ENCODE measurements around the gene SYK. TPM values are rescaled to one million over a fixed set of nuclear protein-coding genes. Genes with fewer than 3 reads are reported as not detected.

Gene SYK
- total and polyA plus RNA-seq, 2 donors (not counting 1 experiment from before 2014, with no cell fraction given), result 60.3 to 242 TPM

GRCh38 chr9:90929626-90930025 lies 128.0 kb downstream of the SYK start:
- no peaks in the 10 kb centered on the region for H3K9me3 ChIP-seq (ENCODE audit: control extremely low read depth in 1 of 3, control insufficient read depth in 2 of 3, insufficient read depth in 1 of 3, low read length in 2 of 3)
- intact Hi-C loops (cut with micrococcal nuclease), result no loop called here
- no peaks in the 10 kb centered on the region for H4K20me1 ChIP-seq (ENCODE audit: control insufficient read depth, insufficient read depth, low read length, poor library complexity, severe bottlenecking)
- peak overlapping the region; percentile 16 for H3K27ac Mint-ChIP-seq
- H3K4me1 ChIP-seq (ENCODE audit: control insufficient read depth in 2 of 2, insufficient read depth in 2 of 2, low read length in 2 of 2), result peaks cover under 1 to 1% of the 10 kb centered on the region in 2 donors
- ChIA-PET POLR2A (no interaction called here), CTCF (interaction anchor here (3.6 kb wide), 1 partner anchor 14 kb away, joined by 14 read pairs; no protein-coding TSS in a partner anchor)
- H3K9me3 Mint-ChIP-seq (ENCODE audit: insufficient read depth), result no peaks in the 10 kb centered on the region
- no peak overlapping the region for H3K4me2 ChIP-seq (replicated peaks; ENCODE audit: low read depth, low read length, poor library complexity, severe bottlenecking)
- no peak overlapping the region for H3K27ac ChIP-seq (ENCODE audit: low read length in 2 of 2)
- no peak overlapping the region for H3K9ac ChIP-seq (ENCODE audit: low read length)
- H3K4me3 Mint-ChIP-seq, result no peak overlapping the region
- H3K79me2 ChIP-seq (ENCODE audit: control insufficient read depth, insufficient read depth, low read length), result no peaks in the 10 kb centered on the region
- H3K4me3 ChIP-seq (ENCODE audit: control extremely low read depth in 1 of 5, extremely low read depth in 1 of 5, insufficient read depth in 1 of 5, low read depth in 2 of 5, low read length in 4 of 5), result no peak overlapping the region
- H3K27me3 Mint-ChIP-seq, result peaks cover 13% of the 10 kb centered on the region
- WGBS (ENCODE audit: insufficient coverage), result 100% methylated on average over 1 of the region's 4 CpGs
- TF ChIP-seq EZH2 (IDR thresholded peaks at IDR 0.05; ENCODE audit: borderline replicate concordance, insufficient read depth, low read depth, low read length, poor library complexity, severe bottlenecking) (no peak), CTCF (IDR thresholded peaks at IDR 0.05) (no peak)
- H3K27me3 ChIP-seq (replicated peaks in 1 of 4; ENCODE audit: control extremely low read depth in 1 of 4, control insufficient read depth in 3 of 4, insufficient read depth in 4 of 4, low read length in 3 of 4), result peaks cover 0 to 7% (median 0%) of the 10 kb centered on the region in 4 experiments
- DNase-seq (no peak), ATAC-seq (ENCODE audit: low read depth) (no peak)
- no peaks in the 10 kb centered on the region for H3K4me1 Mint-ChIP-seq
- no peaks in the 10 kb centered on the region for H3K36me3 ChIP-seq (replicated peaks in 1 of 2; ENCODE audit: control extremely low read depth in 1 of 2, control insufficient read depth in 1 of 2, extremely low read depth in 1 of 2, insufficient read depth in 2 of 2, low read length in 1 of 2)
- no peak overlapping the region for H2AFZ ChIP-seq (ENCODE audit: insufficient read depth, low read depth, low read length, poor library complexity, severe bottlenecking)

- POLR2A ChIA-PET, result no interaction called here
- intact Hi-C loops (cut with micrococcal nuclease), result no loop called here
Measured at GRCh38 chr9:90933468-90933867, 131.8 kb downstream of the SYK start.

More at GRCh38 chr9:90933468-90933867, 131.8 kb downstream of the SYK start:
- H3K36me3 ChIP-seq (replicated peaks in 1 of 2; ENCODE audit: control extremely low read depth in 1 of 2, control insufficient read depth in 1 of 2, extremely low read depth in 1 of 2, insufficient read depth in 2 of 2, low read length in 1 of 2), result no peaks in the 10 kb centered on the region
- no peaks in the 10 kb centered on the region for H3K9me3 Mint-ChIP-seq (ENCODE audit: insufficient read depth)
- H3K27ac Mint-ChIP-seq, result no peak overlapping the region
- DNase-seq (no peak), ATAC-seq (ENCODE audit: low read depth) (no peak)
- CTCF ChIA-PET, result interaction anchor here (1.0 kb wide), 1 partner anchor 494 kb away, joined by 3 read pairs; no protein-coding TSS in a partner anchor
- H3K27me3 Mint-ChIP-seq, result peaks cover 23% of the 10 kb centered on the region
- H3K9ac ChIP-seq (ENCODE audit: low read length), result no peak overlapping the region
- H3K27me3 ChIP-seq (replicated peaks in 1 of 4; ENCODE audit: control extremely low read depth in 1 of 4, control insufficient read depth in 3 of 4, insufficient read depth in 4 of 4, low read length in 3 of 4), result peaks cover 0 to 5% (median 1%) of the 10 kb centered on the region in 4 experiments
- no peak for TF ChIP-seq CTCF (IDR thresholded peaks at IDR 0.05)
- no peak for TF ChIP-seq EZH2 (IDR thresholded peaks at IDR 0.05; ENCODE audit: borderline replicate concordance, insufficient read depth, low read depth, low read length, poor library complexity, severe bottlenecking)
- H3K9me3 ChIP-seq (ENCODE audit: control extremely low read depth in 1 of 3, control insufficient read depth in 2 of 3, insufficient read depth in 1 of 3, low read length in 2 of 3), result peaks cover 0 to 2% (median 0%) of the 10 kb centered on the region in 3 donors
- no peak overlapping the region for H2AFZ ChIP-seq (ENCODE audit: insufficient read depth, low read depth, low read length, poor library complexity, severe bottlenecking)
- H3K4me1 Mint-ChIP-seq, result no peaks in the 10 kb centered on the region
- no peaks in the 10 kb centered on the region for H3K79me2 ChIP-seq (ENCODE audit: control insufficient read depth, insufficient read depth, low read length)
- no peak overlapping the region for H3K27ac ChIP-seq (ENCODE audit: low read length in 2 of 2)
- H4K20me1 ChIP-seq (ENCODE audit: control insufficient read depth, insufficient read depth, low read length, poor library complexity, severe bottlenecking), result no peaks in the 10 kb centered on the region
- H3K4me3 Mint-ChIP-seq, result no peak overlapping the region
- H3K4me3 ChIP-seq (ENCODE audit: control extremely low read depth in 1 of 5, extremely low read depth in 1 of 5, insufficient read depth in 1 of 5, low read depth in 2 of 5, low read length in 4 of 5), result no peak overlapping the region
- H3K4me2 ChIP-seq (replicated peaks; ENCODE audit: low read depth, low read length, poor library complexity, severe bottlenecking), result no peak overlapping the region
- H3K4me1 ChIP-seq (ENCODE audit: control insufficient read depth in 2 of 2, insufficient read depth in 2 of 2, low read length in 2 of 2), result no peaks in the 10 kb centered on the region
- WGBS (ENCODE audit: insufficient coverage), result 92% methylated on average over 2 of the region's 3 CpGs

All from B cell (primary cell).